ENCODE measurements around the gene TTF1. TPM values are rescaled to one million over a fixed set of nuclear protein-coding genes. Genes with fewer than 3 reads are reported as not detected.

TTF1 gene
- total and polyA plus RNA-seq, 10 of the 15 experiments (the other 5 are each of a cell fraction or from before 2014, with no cell fraction given), result 11.3 to 25.5 (median 16.0) TPM

DNA sequence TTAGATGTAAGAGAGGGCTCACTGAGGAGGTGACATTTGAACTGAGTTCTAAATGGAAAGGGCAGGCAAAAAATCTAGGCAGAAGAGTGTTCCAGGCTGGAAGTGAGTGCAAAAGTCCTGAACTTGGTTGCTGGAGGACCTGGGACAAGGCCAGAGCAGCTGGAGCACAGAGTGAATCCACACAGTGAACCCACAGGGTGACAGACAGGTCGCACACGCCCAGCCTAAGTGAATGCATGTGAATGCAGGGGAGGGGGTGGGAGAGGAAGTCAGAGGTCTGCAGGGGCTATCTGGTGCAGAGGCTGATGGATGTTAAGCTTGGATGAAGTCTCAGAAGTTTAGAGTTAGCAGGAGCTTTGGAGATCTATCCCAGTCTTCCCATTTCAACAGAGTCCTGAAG lies 556 bp upstream of the TTF1 start:
- WGBS (ENCODE audit: insufficient coverage, insufficient replicate concordance, low lambda C conversion rate, missing lambda C conversion rate), result 8% methylated on average over 2 of the region's 2 CpGs
- ChIA-PET SMC1A (ENCODE audit: uncharacterized antibody, unreplicated experiment) (interaction anchor here (1.2 kb wide), 1 partner anchor 57 kb away, joined by 4 read pairs; no protein-coding TSS in a partner anchor), CTCF (interaction anchor here (0.9 kb wide), 1 partner anchor 13 kb away, joined by 3 read pairs; no protein-coding TSS in a partner anchor), RAD21 (ENCODE audit: unreplicated experiment) (interaction anchor here (1.3 kb wide), 1 partner anchor 57 kb away, joined by 6 read pairs; no protein-coding TSS in a partner anchor), POLR2A (no interaction called here)
- H3K36me3 ChIP-seq (ENCODE audit: control insufficient read depth in 2 of 2, insufficient read depth in 2 of 2, low read length in 1 of 2), result peaks cover 2 to 5% of the 10 kb centered on the region in 2 experiments; a peak in 3 of 4 replicates
- H4K20me1 ChIP-seq (ENCODE audit: control insufficient read depth, insufficient read depth), result no peaks in the 10 kb centered on the region
- BruUV-seq (replicated peaks), result no TSS peak
- peaks cover 0 to 8% of the 10 kb centered on the region in 2 experiments; a peak in 1 of 4 replicates for H3K27me3 ChIP-seq (replicated peaks in 1 of 2; ENCODE audit: control insufficient read depth in 2 of 2, insufficient read depth in 2 of 2, low read length in 1 of 2)
- peak overlapping the region; percentile 68; the same call in 1 of the 2 replicates for H3K4me3 ChIP-seq
- peak overlapping the region; percentile 36; the same call in 1 of the 2 replicates for H3K4me2 ChIP-seq (ENCODE audit: control insufficient read depth, insufficient read depth)
- no peak for ATAC-seq
- TF ChIP-seq, protein P1, sequence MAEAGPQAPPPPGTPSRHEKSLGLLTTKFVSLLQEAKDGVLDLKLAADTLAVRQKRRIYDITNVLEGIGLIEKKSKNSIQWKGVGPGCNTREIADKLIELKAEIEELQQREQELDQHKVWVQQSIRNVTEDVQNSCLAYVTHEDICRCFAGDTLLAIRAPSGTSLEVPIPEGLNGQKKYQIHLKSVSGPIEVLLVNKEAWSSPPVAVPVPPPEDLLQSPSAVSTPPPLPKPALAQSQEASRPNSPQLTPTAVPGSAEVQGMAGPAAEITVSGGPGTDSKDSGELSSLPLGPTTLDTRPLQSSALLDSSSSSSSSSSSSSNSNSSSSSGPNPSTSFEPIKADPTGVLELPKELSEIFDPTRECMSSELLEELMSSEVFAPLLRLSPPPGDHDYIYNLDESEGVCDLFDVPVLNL (IDR thresholded peaks at IDR 0.05; ENCODE audit: low read depth, low read length), result no peak
- H3K9me3 ChIP-seq (replicated peaks; ENCODE audit: control insufficient read depth, insufficient read depth, low read length), result no peaks in the 10 kb centered on the region
- no peak for DNase-seq (ENCODE audit: low read depth, low spot score)
- intact Hi-C loops (cut with micrococcal nuclease; ENCODE audit: unreplicated experiment) (no loop called here), in situ Hi-C loops (cut with MboI) (no loop called here)
- FAIRE-seq, result no peak
- H3K9ac ChIP-seq (ENCODE audit: control insufficient read depth, insufficient read depth, low read length), result no peak overlapping the region
- H3K79me2 ChIP-seq (ENCODE audit: control insufficient read depth, insufficient read depth, low read length), result peaks cover 30% of the 10 kb centered on the region
- peaks cover 17% of the 10 kb centered on the region for H3K4me1 ChIP-seq (ENCODE audit: control insufficient read depth, insufficient read depth, low read length)
- H2AFZ ChIP-seq (ENCODE audit: control insufficient read depth, low read depth, low read length), result peak overlapping the region; percentile 78
- H3K27ac ChIP-seq (ENCODE audit: control insufficient read depth, insufficient read depth), result no peak overlapping the region

DNA sequence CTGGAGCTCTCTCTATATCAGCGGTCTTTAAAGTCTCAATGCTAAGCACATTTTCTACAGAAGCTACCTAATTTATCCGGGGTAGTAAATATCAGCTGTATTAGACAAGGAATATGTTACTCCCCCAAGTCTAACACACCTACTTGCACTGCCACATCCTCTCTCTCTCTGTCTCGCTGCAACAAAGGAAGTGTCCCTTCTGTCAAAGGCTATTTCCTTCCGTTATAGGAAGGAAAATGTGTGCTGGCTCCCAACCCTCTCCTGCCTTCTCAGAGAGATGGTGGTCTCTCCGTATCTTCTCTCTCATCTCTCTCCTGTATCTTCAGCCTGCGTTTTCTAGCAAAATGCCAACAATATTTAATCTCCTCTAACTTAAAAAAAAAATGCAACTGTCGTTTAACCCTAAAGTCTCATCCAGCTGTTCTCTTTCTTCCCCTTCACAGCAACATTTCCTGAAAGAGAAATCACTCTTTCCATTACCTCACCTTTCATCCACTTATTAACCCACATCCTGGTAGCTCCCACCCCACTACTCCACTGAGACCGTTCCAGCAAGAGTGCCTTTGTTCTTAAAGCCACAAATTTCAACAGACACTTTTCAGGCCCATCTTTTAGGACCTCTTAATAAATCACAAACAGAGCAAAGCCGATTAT lies 2.3 kb downstream of the TTF1 start:
- Histone ChIP-seq H3K4me3 (peak overlapping the region; percentile 68), H4K20me1 (ENCODE audit: control insufficient read depth, insufficient read depth) (no peaks in the 10 kb centered on the region), H3K9ac (ENCODE audit: control insufficient read depth, insufficient read depth, low read length) (peak overlapping the region; percentile 25), H2AFZ (ENCODE audit: control insufficient read depth, low read depth, low read length) (no peak overlapping the region), H3K9me3 (replicated peaks; ENCODE audit: control insufficient read depth, insufficient read depth, low read length) (no peaks in the 10 kb centered on the region), H3K27ac (ENCODE audit: control insufficient read depth, insufficient read depth) (peak overlapping the region; percentile 13; the same call in 1 of the 2 replicates), H3K4me2 (ENCODE audit: control insufficient read depth, insufficient read depth) (peak overlapping the region; percentile 72), H3K36me3 (ENCODE audit: control insufficient read depth in 2 of 2, insufficient read depth in 2 of 2, low read length in 1 of 2) (peaks cover 9 to 14% of the 10 kb centered on the region in 2 experiments), H3K4me1 (ENCODE audit: control insufficient read depth, insufficient read depth, low read length) (peaks cover 8% of the 10 kb centered on the region), H3K27me3 (replicated peaks in 1 of 2; ENCODE audit: control insufficient read depth in 2 of 2, insufficient read depth in 2 of 2, low read length in 1 of 2) (0 out of 4 replicates have a peak, but pooled peaks cover 0 to under 1% of the 10 kb centered on the region in 2 experiments), H3K79me2 (ENCODE audit: control insufficient read depth, insufficient read depth, low read length) (peaks cover 31% of the 10 kb centered on the region)
- BruUV-seq (replicated peaks), result TSS peak; percentile 16
- WGBS (ENCODE audit: insufficient coverage, insufficient replicate concordance, low lambda C conversion rate, missing lambda C conversion rate), result 30% methylated on average over 9 of the region's 9 CpGs
- ChIA-PET SMC1A (ENCODE audit: uncharacterized antibody, unreplicated experiment) (interaction anchor here (0.9 to 1.7 kb wide), 5 partner anchors 20 to 55 kb away, joined by 3 to 5 read pairs (median 3); no protein-coding TSS in a partner anchor), POLR2A (interaction anchor here (0.6 to 1.4 kb wide), 4 partner anchors 9 to 54 kb away, joined by 3 to 5 read pairs (median 3); no protein-coding TSS in a partner anchor), RAD21 (ENCODE audit: unreplicated experiment) (interaction anchor here (0.8 to 2.3 kb wide), 3 partner anchors 22 to 157 kb away, joined by 5 read pairs; no protein-coding TSS in a partner anchor), CTCF (interaction anchor here (0.7 to 0.9 kb wide), 3 partner anchors 118 to 161 kb away, joined by 3 to 4 read pairs (median 3); no protein-coding TSS in a partner anchor)
- intact Hi-C loops (cut with micrococcal nuclease; ENCODE audit: unreplicated experiment), result no loop called here
- DNase-seq (ENCODE audit: low read depth, low spot score) (no peak), FAIRE-seq (no peak), ATAC-seq (peak; percentile 50)
- in situ Hi-C loops (cut with MboI), result no loop called here
- TF ChIP-seq, protein P2, sequence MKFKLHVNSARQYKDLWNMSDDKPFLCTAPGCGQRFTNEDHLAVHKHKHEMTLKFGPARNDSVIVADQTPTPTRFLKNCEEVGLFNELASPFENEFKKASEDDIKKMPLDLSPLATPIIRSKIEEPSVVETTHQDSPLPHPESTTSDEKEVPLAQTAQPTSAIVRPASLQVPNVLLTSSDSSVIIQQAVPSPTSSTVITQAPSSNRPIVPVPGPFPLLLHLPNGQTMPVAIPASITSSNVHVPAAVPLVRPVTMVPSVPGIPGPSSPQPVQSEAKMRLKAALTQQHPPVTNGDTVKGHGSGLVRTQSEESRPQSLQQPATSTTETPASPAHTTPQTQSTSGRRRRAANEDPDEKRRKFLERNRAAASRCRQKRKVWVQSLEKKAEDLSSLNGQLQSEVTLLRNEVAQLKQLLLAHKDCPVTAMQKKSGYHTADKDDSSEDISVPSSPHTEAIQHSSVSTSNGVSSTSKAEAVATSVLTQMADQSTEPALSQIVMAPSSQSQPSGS (IDR thresholded peaks at IDR 0.05; ENCODE audit: low read length), result peak; percentile 52
- TF ChIP-seq BCL11A (IDR thresholded peaks at IDR 0.05; ENCODE audit: low read depth, low read length), result 0 out of 2 replicates have a peak, but pooled peaks have one; percentile 11
- TF ChIP-seq, protein P3, sequence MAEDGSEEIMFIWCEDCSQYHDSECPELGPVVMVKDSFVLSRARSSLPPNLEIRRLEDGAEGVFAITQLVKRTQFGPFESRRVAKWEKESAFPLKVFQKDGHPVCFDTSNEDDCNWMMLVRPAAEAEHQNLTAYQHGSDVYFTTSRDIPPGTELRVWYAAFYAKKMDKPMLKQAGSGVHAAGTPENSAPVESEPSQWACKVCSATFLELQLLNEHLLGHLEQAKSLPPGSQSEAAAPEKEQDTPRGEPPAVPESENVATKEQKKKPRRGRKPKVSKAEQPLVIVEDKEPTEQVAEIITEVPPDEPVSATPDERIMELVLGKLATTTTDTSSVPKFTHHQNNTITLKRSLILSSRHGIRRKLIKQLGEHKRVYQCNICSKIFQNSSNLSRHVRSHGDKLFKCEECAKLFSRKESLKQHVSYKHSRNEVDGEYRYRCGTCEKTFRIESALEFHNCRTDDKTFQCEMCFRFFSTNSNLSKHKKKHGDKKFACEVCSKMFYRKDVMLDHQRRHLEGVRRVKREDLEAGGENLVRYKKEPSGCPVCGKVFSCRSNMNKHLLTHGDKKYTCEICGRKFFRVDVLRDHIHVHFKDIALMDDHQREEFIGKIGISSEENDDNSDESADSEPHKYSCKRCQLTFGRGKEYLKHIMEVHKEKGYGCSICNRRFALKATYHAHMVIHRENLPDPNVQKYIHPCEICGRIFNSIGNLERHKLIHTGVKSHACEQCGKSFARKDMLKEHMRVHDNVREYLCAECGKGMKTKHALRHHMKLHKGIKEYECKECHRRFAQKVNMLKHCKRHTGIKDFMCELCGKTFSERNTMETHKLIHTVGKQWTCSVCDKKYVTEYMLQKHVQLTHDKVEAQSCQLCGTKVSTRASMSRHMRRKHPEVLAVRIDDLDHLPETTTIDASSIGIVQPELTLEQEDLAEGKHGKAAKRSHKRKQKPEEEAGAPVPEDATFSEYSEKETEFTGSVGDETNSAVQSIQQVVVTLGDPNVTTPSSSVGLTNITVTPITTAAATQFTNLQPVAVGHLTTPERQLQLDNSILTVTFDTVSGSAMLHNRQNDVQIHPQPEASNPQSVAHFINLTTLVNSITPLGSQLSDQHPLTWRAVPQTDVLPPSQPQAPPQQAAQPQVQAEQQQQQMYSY (CRISPR knock-in tag; IDR thresholded peaks at IDR 0.05), result no peak
- TF ChIP-seq, protein P4, sequence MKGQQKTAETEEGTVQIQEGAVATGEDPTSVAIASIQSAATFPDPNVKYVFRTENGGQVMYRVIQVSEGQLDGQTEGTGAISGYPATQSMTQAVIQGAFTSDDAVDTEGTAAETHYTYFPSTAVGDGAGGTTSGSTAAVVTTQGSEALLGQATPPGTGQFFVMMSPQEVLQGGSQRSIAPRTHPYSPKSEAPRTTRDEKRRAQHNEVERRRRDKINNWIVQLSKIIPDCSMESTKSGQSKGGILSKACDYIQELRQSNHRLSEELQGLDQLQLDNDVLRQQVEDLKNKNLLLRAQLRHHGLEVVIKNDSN (IDR thresholded peaks at IDR 0.05; ENCODE audit: borderline replicate concordance, extremely low read length, insufficient read depth, low read depth, low read length), result no peak
- TF ChIP-seq ZNF274 (IDR thresholded peaks at IDR 0.05; ENCODE audit: insufficient read depth, insufficient read length), result no peak

All from GM12878 (cell line).